Pancreas (tissue), 10 donors: ENCODE measurements around the gene RGS17. TPM values are rescaled to one million over a fixed set of nuclear protein-coding genes. Genes with fewer than 3 reads are reported as not detected.

Source experiments
- ATAC-seq, 4 donors: fragments of 200-7000 bp; cut with Tn5 transposase; one replicate each; pipeline versions ENCODE4 v1.8.0 to v1.9.1; 2020; ENCODE audit warnings: mild to moderate bottlenecking in 4 of 4, moderate library complexity in 4 of 4
- DNase-seq, 6 donors: peaks; one replicate each; pipeline ENCODE4 v3.0.0-alpha.2; 2020
- FAIRE-seq: peaks from 2 replicates; lab custom pipeline; 2012; peaks lifted over from hg19 to GRCh38; lab: Jason Lieb, UNC
- H3K27ac ChIP-seq, 4 donors: fragments of 200-600 bp; sonication (generic); 1 replicate in 3 of 4; 2 replicates in 1 of 4; pipeline versions ENCODE4 v1.5.0 to v1.8.0; 2020
- H3K27me3 ChIP-seq, 4 donors: fragments of 200-600 bp; one replicate each; pipeline ENCODE4 v1.8.0; 2021
- H3K36me3 ChIP-seq, 3 donors: fragments of 200-600 bp; sonication (generic) in 1 of 3; one replicate each; pipeline versions ENCODE4 v1.5.0 to v1.8.0; 2020 to 2021
- H3K4me1 ChIP-seq, 3 donors: fragments of 200-600 bp; one replicate each; pipeline ENCODE4 v1.8.0; 2021
- H3K4me3 ChIP-seq, 4 donors: fragments of 200-600 bp; sonication (generic) in 2 of 4; one replicate each; pipeline versions ENCODE4 v1.5.0 to v1.8.0; 2020 to 2021
- H3K9me3 ChIP-seq, 4 donors: fragments of 200-600 bp; one replicate each; pipeline ENCODE4 v1.8.0; 2021
- CTCF ChIP-seq, 4 donors: fragments of 200-600 bp; sonication (generic) in 3 of 4; IDR thresholded peaks; one replicate each; pipeline versions ENCODE4 v1.5.0 to v1.8.0; 2021; ENCODE audit warnings: antibody characterized with exemption in 4 of 4
- WGBS, 2 donors: extraction: QIAGEN DNeasy Blood & Tissue Kit; methylation state at CpG; one replicate each; pipeline ENCODE4 v1.1.7; 2013; 5-methylcytosine and 5-hydroxymethylcytosine counted together
- intact Hi-C, 3 donors: fragments of 100-400 bp; cut with DNase I; formaldehyde crosslinking; loops; one replicate each; pipeline versions ENCODE4 v1.11.1 to v1.14.2; 2022
- polyA plus RNA-seq, 2 donors: library from polyadenylated mRNA; stranded (reverse); fragments of 200-250 nt; gene quantifications; one replicate each; pipeline ENCODE4 v1.2.3, GENCODE V29; 2013
- total RNA-seq, 6 donors: library from RNA; stranded (reverse); fragmentation: NEBNext Ultra II Directional in 4 of 6; extraction: Animal tissue kit (Norgen Biotek cat#: 25700) in 4 of 6; gene quantifications; one replicate each; pipeline versions ENCODE4 v1.2.1 to v1.2.4, GENCODE V29; 2021 to 2023
- donor health status: healthy with polysubstance abuse.
- donor health status: DM: no; HTN: no; CAD: no; lungs with moderate emphysema.
- donor health status: DM: no; HTN: no; CAD: no.
- donor health status: control.
- donor health status: control.
- donor health status: Bipolar disorder and iron deficiency.
- donor health status: DM: yes; HTN: yes; CAD: no.
- donor health status: DM: no; HTN: no; CAD: no.
- donor health status: DM: no; HTN: no; CAD: no.
- donor health status: DM: yes; HTN: yes; CAD: no.

RGS17 gene
- total and polyA plus RNA-seq, 8 donors: 0.39 to 3.7 (median 1.1) TPM

- intact Hi-C loops: no loop called here
- Histone ChIP-seq H3K9me3 (no peaks in the 10 kb centered on the region), H3K27me3 (no peaks in the 10 kb centered on the region), H3K27ac (no peak overlapping the region), H3K36me3 (no peaks in the 10 kb centered on the region), H3K4me1 (peaks cover 5 to 20% (median 8%) of the 10 kb centered on the region in 3 donors), H3K4me3 (no peak overlapping the region)
- no peak for ATAC-seq
- no peak for TF ChIP-seq CTCF (IDR thresholded peaks at IDR 0.05)
- no peak for FAIRE-seq
- 45 to 49% methylated on average over 3 of the region's 3 CpGs for WGBS, 2 donors
- DNase-seq: no peak
Observed at GRCh38 chr6:153099636-153100035, 31.4 kb downstream of the RGS17 start.

GRCh38 chr6:153096792-153097191 lies 34.3 kb downstream of the RGS17 start:
- Histone ChIP-seq H3K4me1 (peaks cover 0 to 11% (median 0%) of the 10 kb centered on the region in 3 donors), H3K27me3 (no peaks in the 10 kb centered on the region), H3K4me3 (no peak overlapping the region), H3K9me3 (no peaks in the 10 kb centered on the region), H3K36me3 (no peaks in the 10 kb centered on the region), H3K27ac (no peak overlapping the region)
- no peak for ATAC-seq
- WGBS, 2 donors: 37 to 40% methylated on average over 1 of the region's 1 CpG
- TF ChIP-seq CTCF (IDR thresholded peaks at IDR 0.05): no peak
- intact Hi-C loops: no loop called here
- FAIRE-seq: no peak
- DNase-seq: no peak

GRCh38 chr6:153096031-153096430 lies 35.1 kb downstream of the RGS17 start:
- Histone ChIP-seq H3K4me3 (no peak overlapping the region), H3K9me3 (no peaks in the 10 kb centered on the region), H3K36me3 (no peaks in the 10 kb centered on the region), H3K27ac (no peak overlapping the region), H3K4me1 (peaks cover 0 to 11% (median 0%) of the 10 kb centered on the region in 3 donors), H3K27me3 (no peaks in the 10 kb centered on the region)
- DNase-seq (no peak), FAIRE-seq (no peak), ATAC-seq (no peak)
- no peak for TF ChIP-seq CTCF (IDR thresholded peaks at IDR 0.05)
- 54 to 68% methylated on average over 4 of the region's 4 CpGs for WGBS, 2 donors
- intact Hi-C loops: no loop called here

GRCh38 chr6:153092082-153093013 lies 38.7 kb downstream of the RGS17 start:
- no peaks in the 10 kb centered on the region for H3K27me3 ChIP-seq
- no peaks in the 10 kb centered on the region for H3K36me3 ChIP-seq
- intact Hi-C loops: no loop called here
- no peaks in the 10 kb centered on the region for H3K4me1 ChIP-seq
- 78 to 87% methylated on average over 9 of the region's 9 CpGs for WGBS, 2 donors
- no peaks in the 10 kb centered on the region for H3K9me3 ChIP-seq
- FAIRE-seq (no peak), DNase-seq (no peak), ATAC-seq (peak in 3 of 4 donors; percentile 28 to 72 (median 57))
- no peak overlapping the region for H3K4me3 ChIP-seq
- no peak overlapping the region for H3K27ac ChIP-seq
- no peak for TF ChIP-seq CTCF (IDR thresholded peaks at IDR 0.05)
